ENCODE data around the gene GALNT9.

DNA sequence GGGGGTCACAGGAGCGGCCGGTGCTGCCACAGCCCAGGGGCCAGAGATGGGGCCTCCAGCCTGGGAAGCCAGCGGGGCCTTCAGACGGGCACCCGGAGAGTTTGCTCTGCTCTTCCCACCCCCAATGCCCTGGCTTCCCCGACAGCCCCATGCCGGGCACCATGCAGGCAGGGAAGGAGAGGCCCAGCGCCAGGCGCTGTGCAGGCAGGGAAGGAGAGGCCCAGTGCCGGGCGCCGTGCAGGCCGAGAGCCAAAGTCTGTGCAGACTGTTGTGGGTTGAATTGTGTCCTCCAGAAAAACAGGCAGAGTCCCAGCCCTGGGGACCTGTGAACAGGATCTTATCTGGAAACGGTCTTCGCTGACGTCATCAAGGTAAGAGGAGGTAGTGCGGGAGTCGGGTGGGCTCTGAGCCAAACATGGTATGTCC lies 34.3 kb downstream of the GALNT9 start:
- TF ChIP-seq SNAI2 (CRISPR knock-in tag; IDR thresholded peaks at IDR 0.05) (no peak), ZFP3 (CRISPR knock-in tag; IDR thresholded peaks at IDR 0.05) (no peak), OSR1 (CRISPR knock-in tag; IDR thresholded peaks at IDR 0.05) (no peak), ZNF565 (CRISPR knock-in tag; conservative IDR thresholded peaks at IDR 0.05; ENCODE audit: low read depth) (no peak), TCF4 (CRISPR knock-in tag; IDR thresholded peaks at IDR 0.05; ENCODE audit: borderline replicate concordance) (no peak), ZFP30 (CRISPR knock-in tag; IDR thresholded peaks at IDR 0.05) (no peak), ARNTL (CRISPR knock-in tag; IDR thresholded peaks at IDR 0.05; ENCODE audit: borderline replicate concordance, low read depth) (no peak), ESRRG (CRISPR knock-in tag; IDR thresholded peaks at IDR 0.05) (no peak), ZNF70 (CRISPR knock-in tag; IDR thresholded peaks at IDR 0.05) (no peak), PPARA (CRISPR knock-in tag; IDR thresholded peaks at IDR 0.05; ENCODE audit: borderline replicate concordance) (no peak)
- TF ChIP-seq, protein P1, sequence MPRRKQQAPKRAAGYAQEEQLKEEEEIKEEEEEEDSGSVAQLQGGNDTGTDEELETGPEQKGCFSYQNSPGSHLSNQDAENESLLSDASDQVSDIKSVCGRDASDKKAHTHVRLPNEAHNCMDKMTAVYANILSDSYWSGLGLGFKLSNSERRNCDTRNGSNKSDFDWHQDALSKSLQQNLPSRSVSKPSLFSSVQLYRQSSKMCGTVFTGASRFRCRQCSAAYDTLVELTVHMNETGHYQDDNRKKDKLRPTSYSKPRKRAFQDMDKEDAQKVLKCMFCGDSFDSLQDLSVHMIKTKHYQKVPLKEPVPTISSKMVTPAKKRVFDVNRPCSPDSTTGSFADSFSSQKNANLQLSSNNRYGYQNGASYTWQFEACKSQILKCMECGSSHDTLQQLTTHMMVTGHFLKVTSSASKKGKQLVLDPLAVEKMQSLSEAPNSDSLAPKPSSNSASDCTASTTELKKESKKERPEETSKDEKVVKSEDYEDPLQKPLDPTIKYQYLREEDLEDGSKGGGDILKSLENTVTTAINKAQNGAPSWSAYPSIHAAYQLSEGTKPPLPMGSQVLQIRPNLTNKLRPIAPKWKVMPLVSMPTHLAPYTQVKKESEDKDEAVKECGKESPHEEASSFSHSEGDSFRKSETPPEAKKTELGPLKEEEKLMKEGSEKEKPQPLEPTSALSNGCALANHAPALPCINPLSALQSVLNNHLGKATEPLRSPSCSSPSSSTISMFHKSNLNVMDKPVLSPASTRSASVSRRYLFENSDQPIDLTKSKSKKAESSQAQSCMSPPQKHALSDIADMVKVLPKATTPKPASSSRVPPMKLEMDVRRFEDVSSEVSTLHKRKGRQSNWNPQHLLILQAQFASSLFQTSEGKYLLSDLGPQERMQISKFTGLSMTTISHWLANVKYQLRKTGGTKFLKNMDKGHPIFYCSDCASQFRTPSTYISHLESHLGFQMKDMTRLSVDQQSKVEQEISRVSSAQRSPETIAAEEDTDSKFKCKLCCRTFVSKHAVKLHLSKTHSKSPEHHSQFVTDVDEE (CRISPR knock-in tag; IDR thresholded peaks at IDR 0.05): no peak
- TF ChIP-seq, protein P2, sequence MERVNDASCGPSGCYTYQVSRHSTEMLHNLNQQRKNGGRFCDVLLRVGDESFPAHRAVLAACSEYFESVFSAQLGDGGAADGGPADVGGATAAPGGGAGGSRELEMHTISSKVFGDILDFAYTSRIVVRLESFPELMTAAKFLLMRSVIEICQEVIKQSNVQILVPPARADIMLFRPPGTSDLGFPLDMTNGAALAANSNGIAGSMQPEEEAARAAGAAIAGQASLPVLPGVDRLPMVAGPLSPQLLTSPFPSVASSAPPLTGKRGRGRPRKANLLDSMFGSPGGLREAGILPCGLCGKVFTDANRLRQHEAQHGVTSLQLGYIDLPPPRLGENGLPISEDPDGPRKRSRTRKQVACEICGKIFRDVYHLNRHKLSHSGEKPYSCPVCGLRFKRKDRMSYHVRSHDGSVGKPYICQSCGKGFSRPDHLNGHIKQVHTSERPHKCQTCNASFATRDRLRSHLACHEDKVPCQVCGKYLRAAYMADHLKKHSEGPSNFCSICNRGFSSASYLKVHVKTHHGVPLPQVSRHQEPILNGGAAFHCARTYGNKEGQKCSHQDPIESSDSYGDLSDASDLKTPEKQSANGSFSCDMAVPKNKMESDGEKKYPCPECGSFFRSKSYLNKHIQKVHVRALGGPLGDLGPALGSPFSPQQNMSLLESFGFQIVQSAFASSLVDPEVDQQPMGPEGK (CRISPR knock-in tag; IDR thresholded peaks at IDR 0.05; ENCODE audit: borderline replicate concordance): no peak
- TF ChIP-seq, protein P3, sequence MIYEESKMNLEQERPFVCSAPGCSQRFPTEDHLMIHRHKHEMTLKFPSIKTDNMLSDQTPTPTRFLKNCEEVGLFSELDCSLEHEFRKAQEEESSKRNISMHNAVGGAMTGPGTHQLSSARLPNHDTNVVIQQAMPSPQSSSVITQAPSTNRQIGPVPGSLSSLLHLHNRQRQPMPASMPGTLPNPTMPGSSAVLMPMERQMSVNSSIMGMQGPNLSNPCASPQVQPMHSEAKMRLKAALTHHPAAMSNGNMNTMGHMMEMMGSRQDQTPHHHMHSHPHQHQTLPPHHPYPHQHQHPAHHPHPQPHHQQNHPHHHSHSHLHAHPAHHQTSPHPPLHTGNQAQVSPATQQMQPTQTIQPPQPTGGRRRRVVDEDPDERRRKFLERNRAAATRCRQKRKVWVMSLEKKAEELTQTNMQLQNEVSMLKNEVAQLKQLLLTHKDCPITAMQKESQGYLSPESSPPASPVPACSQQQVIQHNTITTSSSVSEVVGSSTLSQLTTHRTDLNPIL (CRISPR knock-in tag; IDR thresholded peaks at IDR 0.05; ENCODE audit: low read depth): no peak
